Endodermal cell (in vitro differentiated cells): ENCODE measurements around the gene GRIK4. TPM values are rescaled to one million over a fixed set of nuclear protein-coding genes. Genes with fewer than 3 reads are reported as not detected.
A peak's percentile ranks its signal among the peaks of the same experiment; 100 is the strongest.

Experiments
- DNase-seq: peaks from one replicate; pipeline ENCODE4 v3.0.0-alpha.2; 2017
- H3K27ac ChIP-seq: 2 replicates; pipeline ENCODE4 v1.5.1; 2013; ENCODE audit warnings: mild to moderate bottlenecking, low read depth, low read length, moderate library complexity
- H3K27me3 ChIP-seq: 2 replicates; pipeline ENCODE4 v1.6.1; 2013; ENCODE audit warnings: mild to moderate bottlenecking, low read length, moderate library complexity; ENCODE audit not compliant: insufficient read depth, control insufficient read depth, poor library complexity, severe bottlenecking
- H3K36me3 ChIP-seq: 2 replicates; pipeline ENCODE4 v1.7.0; 2013; ENCODE audit warnings: mild to moderate bottlenecking, low read length, moderate library complexity; ENCODE audit not compliant: control insufficient read depth, insufficient read depth
- H3K4me1 ChIP-seq: one replicate; pipeline ENCODE4 v1.7.0; 2013; ENCODE audit warnings: low read length; ENCODE audit not compliant: control insufficient read depth, insufficient read depth
- H3K4me3 ChIP-seq: 2 replicates; pipeline ENCODE4 v1.5.1; 2013; ENCODE audit warnings: mild to moderate bottlenecking, low read length, moderate library complexity
- H3K9ac ChIP-seq: 2 replicates; pipeline ENCODE4 v1.6.1; 2013; ENCODE audit warnings: mild to moderate bottlenecking, low read length, moderate library complexity; ENCODE audit not compliant: poor library complexity, severe bottlenecking; ENCODE audit errors: extremely low read depth
- H3K9me3 ChIP-seq: 2 replicates; pipeline ENCODE4 v1.6.1; 2013; ENCODE audit warnings: mild to moderate bottlenecking, low read length, moderate library complexity; ENCODE audit not compliant: control insufficient read depth
- H3K27ac Mint-ChIP-seq: 2 replicates; pipeline ENCODE4 v1.8.0; 2020; ENCODE audit warnings: mixed read lengths
- H3K27me3 Mint-ChIP-seq: 2 replicates; pipeline ENCODE4 v1.8.0; 2021; ENCODE audit warnings: mild to moderate bottlenecking, mixed read lengths; ENCODE audit not compliant: insufficient read depth
- H3K36me3 Mint-ChIP-seq: 2 replicates; pipeline ENCODE4 v1.8.0; 2020; ENCODE audit warnings: low read depth, mixed read lengths
- H3K4me1 Mint-ChIP-seq: 2 replicates; pipeline ENCODE4 v1.8.0; 2020; ENCODE audit warnings: mixed read lengths
- H3K4me3 Mint-ChIP-seq: 2 replicates; pipeline ENCODE4 v1.8.0; 2020; ENCODE audit warnings: mild to moderate bottlenecking, moderate library complexity, mixed read lengths
- H3K9me3 Mint-ChIP-seq: 2 replicates; pipeline ENCODE4 v1.8.0; 2020; ENCODE audit warnings: mild to moderate bottlenecking, mixed read lengths
- CTCF ChIP-seq: fragments of 200-600 bp; sonication (generic); conservative IDR thresholded peaks from 2 replicates; pipeline ENCODE4 v1.5.0; 2021; ENCODE audit warnings: antibody characterized with exemption, mild to moderate bottlenecking
- WGBS, 2 experiments: methylation state at CpG; one replicate each; pipeline versions ENCODE4 v1.1.5 to v1.1.7; 2013; ENCODE audit warnings: missing lambda C conversion rate in 2 of 2, mixed read lengths in 1 of 2; ENCODE audit not compliant: insufficient coverage in 1 of 2, insufficient read length in 1 of 2; 5-methylcytosine and 5-hydroxymethylcytosine counted together
- total RNA-seq, 2 donors: library from RNA; stranded (reverse); fragmentation: NEBNext Ultra II Directional in 1 of 2; extraction: Animal tissue kit (Norgen Biotek cat#: 25700) in 1 of 2; gene quantifications; 2 replicates in 1 of 2; 3 replicates in 1 of 2; pipeline ENCODE4 v1.2.1, GENCODE V29; 2021

GRIK4 gene
- total RNA-seq, 2 donors from 2014 or later = 1.7 to 3.5 TPM

- Mint-ChIP-seq H3K27me3 (no peaks in the 10 kb centered on the region), H3K4me3 (no peak overlapping the region), H3K27ac (no peak overlapping the region), H3K4me1 (peaks cover 21% of the 10 kb centered on the region), H3K9me3 (peaks cover 9% of the 10 kb centered on the region), H3K36me3 (no peaks in the 10 kb centered on the region)
- WGBS, 2 experiments = 80 to 87% methylated on average over 3 to 7 of the region's 7 CpGs
- peaks cover 6% of the 10 kb centered on the region for H3K4me1 ChIP-seq
- no peaks in the 10 kb centered on the region for H3K27me3 ChIP-seq
- H3K9me3 ChIP-seq = peaks cover 8% of the 10 kb centered on the region
- H3K27ac ChIP-seq = no peak overlapping the region
- no peak overlapping the region for H3K4me3 ChIP-seq
- peak; percentile 37 for DNase-seq
- H3K9ac ChIP-seq = no peak overlapping the region
- no peak for TF ChIP-seq CTCF
- no peaks in the 10 kb centered on the region for H3K36me3 ChIP-seq
These were observed 263.2 kb downstream of the GRIK4 start for GRCh38 chr11:120774591-120775386.

- H3K36me3 ChIP-seq = no peaks in the 10 kb centered on the region
- H3K9me3 Mint-ChIP-seq = peaks cover 9% of the 10 kb centered on the region
- H3K4me3 ChIP-seq = no peak overlapping the region
- peaks cover 6% of the 10 kb centered on the region for H3K4me1 ChIP-seq
- no peaks in the 10 kb centered on the region for H3K27me3 Mint-ChIP-seq
- no peak overlapping the region for H3K4me3 Mint-ChIP-seq
- H3K9me3 ChIP-seq = peaks cover 8% of the 10 kb centered on the region
- no peaks in the 10 kb centered on the region for H3K36me3 Mint-ChIP-seq
- peak; percentile 77 for DNase-seq
- H3K27ac Mint-ChIP-seq = peak overlapping the region; percentile 84
- peaks cover 21% of the 10 kb centered on the region for H3K4me1 Mint-ChIP-seq
- H3K27me3 ChIP-seq = no peaks in the 10 kb centered on the region
- peak overlapping the region; percentile 62 for H3K27ac ChIP-seq
- WGBS, 2 experiments = 80 to 88% methylated on average over 13 to 17 of the region's 17 CpGs
- TF ChIP-seq CTCF = no peak
- no peak overlapping the region for H3K9ac ChIP-seq
These were observed 264.7 kb downstream of the GRIK4 start for GRCh38 chr11:120775986-120776951.

GRCh38 chr11:120778685-120779490 is 267.3 kb downstream of the GRIK4 start:
- Mint-ChIP-seq H3K4me1 (peaks cover 21% of the 10 kb centered on the region), H3K4me3 (no peak overlapping the region), H3K27ac (peak overlapping the region; percentile 69), H3K27me3 (no peaks in the 10 kb centered on the region), H3K9me3 (peaks cover under 1% of the 10 kb centered on the region), H3K36me3 (no peaks in the 10 kb centered on the region)
- Histone ChIP-seq H3K4me3 (no peak overlapping the region), H3K27ac (peak overlapping the region; percentile 71), H3K9ac (no peak overlapping the region), H3K27me3 (no peaks in the 10 kb centered on the region), H3K36me3 (no peaks in the 10 kb centered on the region), H3K9me3 (peaks cover 2% of the 10 kb centered on the region), H3K4me1 (peaks cover 6% of the 10 kb centered on the region)
- WGBS, 2 experiments = 88 to 90% methylated on average over 5 to 10 of the region's 10 CpGs
- DNase-seq = peak; percentile 72
- no peak for TF ChIP-seq CTCF
